HG03025 (cell line): ENCODE measurements around the gene DNAAF5.
A peak's percentile ranks its signal among the peaks of the same experiment; 100 is the strongest.

ENCODE experiments used
- ATAC-seq: cut with Tn5 transposase; IDR thresholded peaks from one replicate; pipeline ENCODE4 v1.9.1; 2021; ENCODE audit warnings: mild to moderate bottlenecking, moderate library complexity; ENCODE audit not compliant: unreplicated experiment, low FRiP score

Gene DNAAF5

DNA sequence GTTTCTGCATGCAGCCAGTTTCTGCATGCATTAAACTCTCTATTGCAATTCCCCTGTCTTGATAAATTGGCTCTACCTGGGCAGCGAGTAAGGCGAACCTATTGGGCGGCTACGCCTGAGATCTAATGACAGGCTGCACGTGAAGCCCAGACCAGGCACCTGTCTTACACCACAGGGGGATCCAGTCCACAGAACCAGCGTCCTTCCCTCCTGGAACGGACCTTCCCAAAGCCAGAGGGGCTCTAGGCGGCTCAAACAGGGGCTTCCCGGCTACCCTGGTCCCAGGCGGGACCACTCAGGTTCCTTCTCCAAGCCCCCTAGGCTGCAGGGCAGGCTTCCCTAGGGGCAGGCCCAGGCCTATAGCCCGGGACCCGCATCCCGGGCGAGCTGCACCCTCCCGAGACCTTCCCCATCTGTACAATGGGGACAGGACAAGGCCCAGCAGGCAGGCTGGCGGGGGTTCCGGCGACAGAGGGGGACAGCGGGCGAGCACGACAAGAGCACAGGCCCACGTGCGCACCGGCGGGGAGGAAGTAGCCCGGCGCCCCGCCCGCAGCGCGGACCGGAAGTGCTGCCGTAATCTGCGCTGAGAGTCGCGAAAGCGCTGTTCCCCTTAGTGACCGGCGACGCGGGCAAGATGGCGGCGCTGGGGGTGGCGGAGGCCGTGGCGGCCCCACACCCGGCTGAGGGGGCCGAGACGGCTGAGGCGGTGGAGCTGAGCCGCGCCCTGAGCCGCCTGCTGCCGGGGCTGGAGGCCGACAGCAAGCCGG, at the start of gene DNAAF5:
Gene DNAAF5, plus strand, starts transcription at position 616 of the 770 bp plus-strand sequence. Its CDS starts 22 bp downstream, at position 638.
- peak; percentile 74 for ATAC-seq

GRCh38 chr7:676972-677385, 49.5 kb upstream of the DNAAF5 start:
- ATAC-seq: no peak

DNA sequence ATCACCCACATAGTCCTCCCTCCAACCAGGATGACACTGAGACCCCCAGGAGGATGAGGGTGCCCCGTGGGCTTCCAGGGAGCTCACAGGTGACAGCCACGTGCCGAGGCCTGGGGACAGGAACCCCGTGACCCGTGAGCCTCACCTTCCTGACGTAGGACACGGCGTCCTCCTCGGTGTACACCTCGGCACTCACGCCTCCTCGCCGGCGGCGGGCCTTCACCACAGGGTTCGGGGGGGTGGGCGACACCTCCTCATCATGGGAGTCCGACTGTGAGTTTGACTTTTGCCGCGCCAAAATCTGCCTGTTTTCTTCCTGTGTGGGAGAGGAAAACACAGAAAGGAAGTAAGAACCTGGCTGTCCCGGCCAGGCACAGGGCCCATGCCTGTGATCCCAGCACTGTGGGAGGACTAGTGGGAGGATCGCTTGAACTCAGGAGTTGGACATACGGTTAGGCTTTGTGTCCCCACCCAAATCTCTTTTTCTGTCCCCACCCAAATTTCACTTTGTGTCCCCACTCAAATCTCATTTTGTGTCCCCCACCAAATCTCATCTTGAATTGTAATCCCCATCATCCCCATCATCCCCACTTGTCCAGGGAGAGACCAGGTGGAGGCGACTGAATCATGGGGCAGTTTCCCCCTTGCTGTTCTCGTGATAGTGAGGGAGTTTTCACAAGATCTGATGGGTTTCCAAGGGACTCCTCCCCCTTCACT, 45.9 kb upstream of the DNAAF5 start:
- no peak for ATAC-seq

DNA sequence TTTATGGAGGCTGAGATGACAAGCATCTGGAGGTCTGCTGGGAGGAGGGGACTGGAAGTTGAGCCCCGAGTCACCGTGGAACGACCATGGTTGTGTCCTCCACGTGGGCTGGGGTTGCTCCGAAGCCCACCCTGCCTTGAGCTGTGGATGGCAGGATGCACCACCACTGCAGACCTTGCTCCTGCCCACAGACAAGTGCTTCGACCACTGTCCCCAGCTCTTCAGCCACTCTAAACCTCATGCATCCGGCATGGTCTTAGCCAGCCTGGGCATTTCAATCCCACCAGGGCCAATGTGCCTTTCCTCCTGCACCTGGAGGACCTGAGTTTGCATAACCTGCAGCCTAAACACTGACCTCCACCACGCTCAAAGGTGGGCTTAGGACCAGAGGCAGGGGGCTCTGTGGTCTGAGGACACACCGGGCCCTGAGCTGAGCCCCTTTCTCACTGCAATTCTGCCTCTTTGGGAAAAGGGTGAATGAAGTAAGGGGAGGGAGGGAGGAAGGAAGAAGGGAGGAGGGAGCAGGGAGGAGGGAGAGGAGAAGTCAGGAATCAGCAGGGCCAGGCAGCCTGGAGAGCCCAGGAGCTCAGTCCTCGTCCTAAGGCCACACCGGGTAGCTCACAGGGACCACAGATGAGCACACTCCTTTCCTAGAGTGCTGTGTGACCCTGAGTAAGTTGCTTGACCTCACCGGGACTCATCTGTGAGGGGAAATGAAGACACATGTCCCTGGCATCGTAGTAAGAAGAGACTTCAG, 44.8 kb upstream of the DNAAF5 start:
- ATAC-seq: no peak

DNA sequence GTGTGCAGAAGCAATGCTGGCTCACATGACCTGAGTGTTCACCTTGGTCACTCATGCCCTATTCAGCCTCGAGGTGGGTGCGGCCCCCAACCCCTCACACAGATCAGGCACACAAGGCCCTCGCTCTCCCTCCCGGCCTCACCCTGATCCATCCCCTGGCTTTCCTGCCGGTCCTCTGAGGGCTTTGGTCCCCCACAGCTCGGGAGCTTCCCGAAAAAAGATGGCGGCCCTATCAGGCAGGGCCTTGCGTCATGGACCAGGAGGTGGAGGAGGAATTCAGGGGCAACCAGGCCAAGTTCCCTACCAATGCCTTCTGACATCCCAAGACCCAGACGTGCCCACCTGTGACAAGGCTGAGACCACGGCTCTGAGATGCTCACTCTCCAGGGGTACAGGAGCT, 43.7 kb upstream of the DNAAF5 start:
- no peak for ATAC-seq

DNA sequence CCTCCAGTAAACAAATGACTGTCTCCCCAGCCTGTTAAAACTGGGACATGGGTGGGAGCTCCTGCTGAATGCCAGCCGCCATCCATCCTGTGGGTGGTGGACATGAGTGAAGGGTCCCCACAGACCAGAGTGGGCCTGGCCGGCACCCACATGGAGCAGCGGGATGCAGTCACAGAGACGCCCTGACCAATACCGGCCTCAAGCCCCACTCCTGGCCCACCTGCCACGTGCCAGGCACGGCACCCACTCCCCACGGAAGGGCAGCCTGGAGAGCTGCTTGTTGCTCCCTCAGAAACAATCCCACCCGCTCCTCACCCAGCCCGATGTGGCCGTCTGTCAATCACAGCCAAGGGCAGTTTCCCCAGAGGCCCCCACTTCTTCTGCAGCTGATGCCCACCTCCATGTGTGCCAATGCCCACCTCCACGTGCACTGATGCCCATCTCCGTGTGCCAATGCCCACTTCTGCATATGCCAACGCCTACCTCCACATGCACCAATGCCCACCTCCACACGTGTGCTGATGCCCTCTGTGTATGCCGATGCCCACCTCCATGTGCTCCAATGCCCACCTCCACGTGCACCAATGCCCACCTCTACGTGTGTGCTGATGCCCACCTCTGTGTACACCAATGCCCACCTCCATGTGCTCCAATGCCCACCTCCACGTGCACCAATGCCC, 42.8 kb upstream of the DNAAF5 start:
- no peak for ATAC-seq

DNA sequence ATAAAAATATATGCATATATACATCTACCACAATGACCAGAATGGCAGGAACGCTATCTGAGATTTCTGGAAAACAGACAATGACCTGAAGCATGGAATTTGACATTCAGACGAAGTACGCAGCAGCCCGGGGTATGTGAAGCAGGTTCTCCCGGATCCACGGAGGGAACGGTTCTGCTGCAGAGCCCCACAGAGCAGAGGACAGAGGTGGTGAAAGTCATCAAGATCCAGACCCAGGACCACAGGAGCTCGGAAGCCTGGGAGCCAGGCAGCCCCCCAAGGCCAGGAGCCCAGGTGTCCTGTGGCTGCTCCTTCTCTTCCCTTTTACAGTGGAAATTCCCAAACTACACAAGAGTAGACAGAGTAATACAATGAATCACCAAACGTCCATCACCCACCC, 42.1 kb upstream of the DNAAF5 start:
- no peak for ATAC-seq

DNA sequence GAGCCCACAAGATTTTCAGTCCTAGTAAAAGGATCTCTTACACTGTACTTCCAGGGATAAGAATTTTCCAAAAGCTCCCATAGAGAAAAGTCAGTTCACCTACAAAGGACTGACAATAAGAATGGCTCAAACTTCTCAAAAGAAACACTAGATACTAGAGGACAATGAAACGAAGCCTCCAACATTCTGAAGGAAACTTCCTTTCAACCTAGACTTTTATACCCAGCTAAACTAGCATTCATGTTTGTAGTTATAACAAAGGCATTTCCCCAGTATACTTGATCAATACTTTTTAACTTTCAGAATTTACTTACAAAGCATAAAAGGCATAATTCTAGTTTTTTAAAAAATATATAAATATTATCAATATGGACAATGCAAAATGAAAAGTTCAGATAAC, 41.0 kb upstream of the DNAAF5 start:
- no peak for ATAC-seq

DNA sequence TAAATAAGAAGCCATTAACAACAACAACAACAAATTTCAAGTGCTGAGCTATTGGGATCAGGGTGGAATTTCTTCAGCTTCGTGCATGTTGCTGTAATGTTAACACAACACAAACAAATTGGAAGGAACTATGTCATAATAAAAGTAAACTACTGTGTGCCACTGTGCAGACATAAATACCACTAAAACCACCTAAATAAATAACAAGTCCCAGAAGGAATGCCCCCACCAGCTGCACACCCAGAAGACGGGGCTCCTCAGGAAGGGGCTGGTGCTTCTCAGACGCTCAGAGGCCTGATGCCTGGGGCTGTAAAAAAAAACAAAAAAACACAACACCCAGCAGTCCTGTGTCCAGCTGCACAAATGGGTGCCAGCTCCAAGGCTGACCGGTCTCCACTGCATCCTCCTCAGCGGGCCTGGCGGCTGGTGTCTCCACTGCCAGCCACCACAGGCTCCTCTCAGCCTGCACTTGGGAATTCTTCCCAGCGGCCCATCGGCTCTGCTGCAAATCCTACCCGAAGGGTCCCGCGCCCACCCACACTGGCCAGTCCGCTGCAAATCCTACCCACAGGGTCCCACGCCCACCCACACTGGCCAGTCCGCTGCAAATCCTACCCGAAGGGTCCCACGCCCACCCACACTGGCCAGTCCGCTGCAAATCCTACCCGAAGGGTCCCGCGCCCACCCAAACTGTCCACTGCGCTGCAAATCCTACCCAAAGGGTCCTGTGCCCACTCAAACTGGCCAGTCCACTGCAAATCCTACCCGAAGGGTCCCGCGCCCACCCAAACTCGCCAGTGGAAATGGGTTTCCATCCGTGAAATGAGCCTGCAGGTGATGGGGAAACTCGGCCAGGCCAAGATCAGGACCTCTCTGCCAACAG, 35.8 kb upstream of the DNAAF5 start:
- no peak for ATAC-seq

DNA sequence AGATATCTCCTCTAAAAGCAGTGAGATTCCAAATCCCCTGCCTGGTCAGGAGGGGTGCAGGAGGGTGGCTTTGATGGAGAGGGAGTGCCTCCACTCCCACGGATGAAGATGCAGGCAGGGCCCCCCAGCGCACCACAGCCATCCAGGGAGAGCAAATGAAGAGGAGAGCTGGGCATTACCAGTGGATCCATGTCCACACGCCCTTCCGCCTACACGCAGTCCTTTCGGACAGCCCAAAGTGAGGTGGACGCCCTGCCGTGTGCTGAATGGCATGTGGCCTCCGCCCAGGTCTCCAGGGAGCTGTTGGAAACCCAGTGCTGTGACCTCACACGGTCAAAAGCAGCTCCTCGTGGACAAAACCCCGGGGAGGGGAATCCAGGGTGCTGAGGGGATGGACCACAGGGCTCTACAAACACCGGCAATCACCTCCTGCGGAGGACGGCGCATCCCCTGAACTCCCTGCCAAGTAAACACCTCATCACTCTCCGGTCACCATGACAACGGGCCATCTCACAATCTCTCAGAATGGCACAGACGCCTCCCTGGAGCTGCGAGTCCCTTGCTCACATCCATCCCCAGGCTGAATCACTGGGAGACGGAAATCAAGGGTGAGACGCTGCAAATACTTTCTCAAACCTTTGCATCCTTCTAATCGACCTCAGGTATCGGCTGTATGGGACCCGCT, 35.0 kb upstream of the DNAAF5 start:
- no peak for ATAC-seq

DNA sequence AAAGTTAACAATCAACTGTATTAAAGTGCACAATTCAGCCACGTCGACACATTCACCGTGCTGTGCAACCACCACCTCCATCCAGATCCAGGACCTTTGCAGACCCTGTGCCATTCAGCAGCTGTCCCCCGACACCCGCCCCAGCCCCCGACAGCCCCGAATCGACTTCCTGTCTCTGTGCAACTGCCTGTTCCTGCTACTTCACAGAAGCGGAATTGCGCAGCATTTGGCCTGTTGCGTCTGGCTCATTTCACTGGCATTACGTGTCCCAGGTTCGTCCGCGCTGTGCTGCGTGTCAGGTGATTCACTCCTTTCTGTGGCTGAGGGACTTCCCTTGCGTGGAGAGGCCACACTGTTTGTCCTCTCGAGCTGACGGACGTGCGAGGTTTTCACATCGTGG, 33.2 kb upstream of the DNAAF5 start:
- no peak for ATAC-seq

DNA sequence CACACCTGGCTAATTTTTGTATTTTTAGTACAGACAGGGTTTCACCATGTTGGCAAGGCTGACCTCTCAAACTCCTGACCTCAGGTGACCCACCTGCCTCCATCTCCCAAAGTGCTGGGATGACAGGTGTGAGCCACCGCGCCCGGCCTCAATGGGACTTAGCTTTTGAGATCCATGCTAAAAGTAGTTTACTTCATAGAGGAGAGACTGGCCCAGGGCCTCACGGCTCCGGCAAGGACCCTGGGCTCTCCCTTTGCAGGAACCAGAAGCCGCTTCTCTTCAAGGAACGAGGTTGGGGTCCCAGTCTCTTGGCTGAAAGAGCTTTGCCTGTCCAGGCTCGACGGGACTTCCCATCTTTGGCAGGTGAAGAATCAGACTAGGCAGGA, 30.1 kb upstream of the DNAAF5 start:
- ATAC-seq: no peak

- no peak for ATAC-seq
Observed at GRCh38 chr7:696812-697551, 29.5 kb upstream of the DNAAF5 start.

DNA sequence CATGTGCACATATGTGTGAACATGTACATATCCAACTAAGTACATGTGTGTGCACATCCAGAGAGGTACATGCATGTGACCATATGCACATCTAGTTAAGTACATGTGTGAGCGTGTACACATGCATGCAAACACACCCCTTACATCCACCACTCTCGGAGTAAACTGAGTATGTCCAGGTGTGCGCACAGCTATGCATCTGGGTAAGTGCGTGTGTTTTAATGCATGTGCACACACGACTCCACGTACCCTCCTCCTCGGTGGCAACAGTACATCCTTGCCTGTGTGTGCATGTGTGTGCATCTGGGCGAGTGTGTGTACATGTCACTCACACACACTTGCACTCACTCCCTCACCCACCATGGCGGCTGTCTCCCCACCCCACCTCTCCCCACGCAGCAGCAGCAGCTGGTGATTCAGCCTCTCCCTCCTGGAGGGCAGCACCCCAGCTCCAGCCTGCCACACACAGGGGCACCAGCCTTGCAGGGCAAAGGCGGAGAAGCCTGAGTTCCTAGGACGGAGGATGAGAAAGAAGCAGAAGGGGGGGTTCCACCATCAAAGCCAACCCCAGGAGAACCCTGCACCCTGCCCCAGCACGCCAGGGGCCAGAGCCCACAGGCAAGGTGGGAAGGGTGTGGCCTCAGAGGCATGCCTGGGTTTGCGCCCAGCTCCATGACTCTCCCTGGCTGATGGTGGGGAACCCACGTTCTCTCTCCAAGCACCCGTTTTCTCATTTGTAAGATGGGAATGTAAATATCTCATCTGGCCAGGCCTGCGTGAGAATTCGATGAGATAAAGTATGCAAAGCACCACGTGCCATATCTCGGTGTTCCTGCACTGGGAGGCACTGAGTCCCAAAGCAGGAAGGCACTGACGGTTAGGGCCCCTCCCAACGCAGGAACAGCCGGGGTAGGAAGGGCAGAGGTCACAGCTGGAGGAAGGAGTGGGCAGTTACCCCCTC, 27.7 kb upstream of the DNAAF5 start:
- no peak for ATAC-seq

DNA sequence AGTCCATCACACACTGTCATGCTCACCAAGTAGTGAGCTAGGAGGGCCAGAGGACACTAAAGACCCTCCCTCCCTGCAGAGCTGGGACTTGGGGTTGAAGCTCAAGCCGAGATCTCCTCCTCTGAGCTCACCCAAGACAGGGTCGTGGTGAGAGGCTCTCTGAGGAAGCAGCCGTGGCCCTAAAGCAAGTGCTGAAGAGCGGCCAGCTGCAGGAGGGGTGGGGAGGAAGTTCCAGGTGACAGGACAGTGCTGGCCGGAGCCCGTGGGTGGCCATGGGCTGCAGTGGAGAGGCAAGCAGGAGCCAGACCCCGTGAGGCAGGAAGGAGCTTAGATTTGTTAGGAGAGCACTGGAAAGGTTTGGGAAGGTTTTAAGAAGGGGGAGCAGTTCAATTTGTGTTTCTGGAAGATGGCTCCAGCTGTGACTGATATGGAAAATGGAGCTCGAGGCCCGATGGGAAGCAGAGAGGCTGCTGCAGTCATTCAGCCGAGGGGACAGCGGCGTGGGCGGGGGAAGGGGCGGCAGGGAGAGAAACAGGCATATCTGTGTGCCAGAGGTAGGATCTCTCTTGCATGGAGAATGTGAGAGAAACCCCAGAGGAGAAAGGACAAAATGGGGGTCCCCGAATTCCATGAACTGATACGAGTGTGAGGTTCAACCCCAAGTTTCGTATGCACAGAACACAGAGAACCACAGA, 26.9 kb upstream of the DNAAF5 start:
- no peak for ATAC-seq

- no peak for ATAC-seq
Observed at GRCh38 chr7:701086-701671, 25.3 kb upstream of the DNAAF5 start.

DNA sequence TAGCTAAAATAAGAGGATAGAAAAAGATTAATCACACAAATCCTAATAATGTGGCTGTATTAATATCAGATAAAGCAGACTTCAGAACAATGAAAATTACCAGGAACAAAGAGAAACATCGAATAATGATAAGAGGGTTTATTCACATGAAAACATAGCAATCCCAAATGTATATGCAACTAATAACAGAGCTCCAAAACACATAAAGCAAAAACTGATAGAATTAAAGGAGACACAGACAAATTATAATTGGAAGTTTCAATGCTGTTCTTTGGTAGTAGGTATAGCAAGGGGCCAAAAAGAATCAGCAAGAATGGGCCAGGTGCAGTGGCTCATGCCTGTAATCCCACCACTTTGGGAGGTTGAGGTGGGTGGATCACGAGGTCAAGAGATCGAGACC, 23.4 kb upstream of the DNAAF5 start:
- ATAC-seq: no peak
